Sigmoid colon (tissue), 4 donors: ENCODE data around the gene HDGF.

ENCODE experiments used
- EP300 ChIP-seq, 4 donors: sonication (generic); formaldehyde crosslinking; IDR thresholded peaks; one replicate each; pipeline ENCODE4 v1.6.1; 2017; ENCODE audit warnings: antibody characterized with exemption in 4 of 4
- TF ChIP-seq, protein P1 (sequence below), 4 experiments: fragments of 450-650 bp in 3 of 4; fragments of 200-600 bp in 1 of 4; IDR thresholded peaks; one replicate each; pipeline ENCODE4 v1.5.1; 2016 to 2019; ENCODE audit warnings: antibody characterized with exemption in 4 of 4, mild to moderate bottlenecking in 3 of 4, moderate library complexity in 2 of 4

DNA sequence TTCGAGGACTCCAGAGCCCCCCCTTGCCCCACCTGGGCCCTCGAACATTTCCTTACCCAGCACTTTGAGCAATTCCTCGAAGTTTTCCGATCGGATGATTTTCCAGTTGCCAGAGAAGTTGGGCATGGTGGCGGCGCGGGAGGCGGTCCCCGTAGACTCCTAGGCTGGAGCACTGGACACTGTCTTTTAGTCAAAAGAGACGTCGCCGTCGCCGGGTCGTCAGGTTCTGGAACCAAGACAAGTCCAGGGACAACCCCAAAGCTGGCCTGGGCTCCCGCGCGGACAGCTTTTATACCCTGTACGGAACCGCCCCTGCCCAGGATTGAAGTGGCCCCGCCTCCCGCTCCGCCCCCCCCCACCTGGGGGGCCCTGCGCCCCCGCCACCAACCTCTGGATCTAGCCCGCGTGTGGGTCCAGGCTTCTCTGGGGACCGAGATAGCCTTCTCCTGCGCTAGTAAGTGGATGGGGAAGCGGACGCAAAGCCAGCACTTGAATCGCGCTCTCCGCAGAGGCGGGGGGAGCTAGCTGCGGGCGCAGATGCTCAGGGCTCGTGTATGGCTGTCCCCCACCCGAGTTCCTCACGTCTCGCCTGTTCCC lies 46.1 kb downstream of the HDGF start, which contains the start of gene CRABP2:
- TF ChIP-seq, protein P1, sequence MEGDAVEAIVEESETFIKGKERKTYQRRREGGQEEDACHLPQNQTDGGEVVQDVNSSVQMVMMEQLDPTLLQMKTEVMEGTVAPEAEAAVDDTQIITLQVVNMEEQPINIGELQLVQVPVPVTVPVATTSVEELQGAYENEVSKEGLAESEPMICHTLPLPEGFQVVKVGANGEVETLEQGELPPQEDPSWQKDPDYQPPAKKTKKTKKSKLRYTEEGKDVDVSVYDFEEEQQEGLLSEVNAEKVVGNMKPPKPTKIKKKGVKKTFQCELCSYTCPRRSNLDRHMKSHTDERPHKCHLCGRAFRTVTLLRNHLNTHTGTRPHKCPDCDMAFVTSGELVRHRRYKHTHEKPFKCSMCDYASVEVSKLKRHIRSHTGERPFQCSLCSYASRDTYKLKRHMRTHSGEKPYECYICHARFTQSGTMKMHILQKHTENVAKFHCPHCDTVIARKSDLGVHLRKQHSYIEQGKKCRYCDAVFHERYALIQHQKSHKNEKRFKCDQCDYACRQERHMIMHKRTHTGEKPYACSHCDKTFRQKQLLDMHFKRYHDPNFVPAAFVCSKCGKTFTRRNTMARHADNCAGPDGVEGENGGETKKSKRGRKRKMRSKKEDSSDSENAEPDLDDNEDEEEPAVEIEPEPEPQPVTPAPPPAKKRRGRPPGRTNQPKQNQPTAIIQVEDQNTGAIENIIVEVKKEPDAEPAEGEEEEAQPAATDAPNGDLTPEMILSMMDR (IDR thresholded peaks at IDR 0.05): no peak
- TF ChIP-seq EP300 (IDR thresholded peaks at IDR 0.05): no peak
